IMR-90 (cell line): ENCODE results near the gene MYCT1. TPM values are rescaled to one million over a fixed set of nuclear protein-coding genes. Genes with fewer than 3 reads are reported as not detected.

Source experiments
- ATAC-seq: fragments of 200-7000 bp; cut with Tn5 transposase; 2 replicates; pipeline ENCODE4 v1.9.1; 2020; ENCODE audit warnings: low read depth, mild to moderate bottlenecking, moderate library complexity
- BruUV-seq: library from RNA; stranded (reverse); fragments of 400-500 nt; replicated peaks from 2 replicates; lab custom pipeline; 2021; lab: Mats Ljungman, UMichigan
- CTCF ChIA-PET: fragments of 300-600 bp; formaldehyde crosslinking; extraction: SDS; loops from one replicate; lab custom pipeline; 2021; ENCODE audit warnings: antibody characterized with exemption; lab: Yijun Ruan, JAX
- POLR2A ChIA-PET: fragments of 300-600 bp; sonication (Branson Sonifier 250); formaldehyde crosslinking; loops from one replicate; lab custom pipeline; 2022; ENCODE audit warnings: antibody characterized with exemption; ENCODE audit not compliant: unreplicated experiment; lab: Charles Lee
- DNase-seq: peaks from one replicate; pipeline ENCODE4 v3.0.0; 2013
- H2AFZ ChIP-seq: replicated peaks from 2 replicates; pipeline ENCODE3; 2013; ENCODE audit warnings: low read length, mild to moderate bottlenecking; ENCODE audit not compliant: poor library complexity
- H2AK5ac ChIP-seq: 2 replicates; pipeline ENCODE4 v1.6.1; 2013; ENCODE audit warnings: low read depth, low read length, inconsistent platforms
- H2AK9ac ChIP-seq: replicated peaks from 2 replicates; pipeline ENCODE3; 2013; ENCODE audit warnings: mild to moderate bottlenecking, low read depth, low read length, moderate library complexity; ENCODE audit not compliant: poor library complexity
- H2BK120ac ChIP-seq: 2 replicates; pipeline ENCODE4 v1.6.1; 2013; ENCODE audit warnings: low read depth, low read length, inconsistent platforms
- H2BK15ac ChIP-seq: 3 replicates; pipeline ENCODE4 v1.6.1; 2013; ENCODE audit warnings: low read depth, low read length, inconsistent platforms
- H2BK20ac ChIP-seq: 2 replicates; pipeline ENCODE4 v1.6.1; 2013; ENCODE audit warnings: low read depth, mild to moderate bottlenecking, inconsistent platforms, low read length, moderate library complexity
- H2BK5ac ChIP-seq: 2 replicates; pipeline ENCODE4 v1.6.1; 2013; ENCODE audit warnings: mild to moderate bottlenecking, low read depth, low read length, inconsistent platforms; ENCODE audit not compliant: poor library complexity, severe bottlenecking
- H3K14ac ChIP-seq: replicated peaks from 2 replicates; pipeline ENCODE4 v1.6.1; 2013; ENCODE audit warnings: low read depth, low read length, inconsistent platforms
- H3K18ac ChIP-seq: 2 replicates; pipeline ENCODE4 v1.6.1; 2013; ENCODE audit warnings: low read depth, low read length, control low read depth
- H3K23ac ChIP-seq: 2 replicates; pipeline ENCODE4 v1.6.1; 2013; ENCODE audit warnings: low read depth, low read length, inconsistent platforms
- H3K27ac ChIP-seq: 2 replicates; pipeline ENCODE4 v1.5.1; 2013; ENCODE audit warnings: mild to moderate bottlenecking, control low read depth, low read length; ENCODE audit not compliant: insufficient read depth
- H3K27me3 ChIP-seq: 2 replicates; pipeline ENCODE4 v1.6.1; 2013; ENCODE audit warnings: low read length; ENCODE audit not compliant: control insufficient read depth, insufficient read depth
- H3K36me3 ChIP-seq: 2 replicates; pipeline ENCODE4 v1.6.1; 2013; ENCODE audit warnings: low read length, mixed read lengths; ENCODE audit not compliant: control insufficient read depth, insufficient read depth
- H3K4ac ChIP-seq: 2 replicates; pipeline ENCODE4 v1.6.1; 2013; ENCODE audit warnings: low read depth, low read length, inconsistent platforms
- H3K4me1 ChIP-seq: 2 replicates; pipeline ENCODE4 v1.6.1; 2013; ENCODE audit warnings: low read length, mixed read lengths; ENCODE audit not compliant: control insufficient read depth, insufficient read depth
- H3K4me2 ChIP-seq: 2 replicates; pipeline ENCODE4 v1.6.1; 2013; ENCODE audit warnings: low read depth, mild to moderate bottlenecking, control low read depth, low read length, moderate library complexity
- H3K4me3 ChIP-seq: 2 replicates; pipeline ENCODE4 v1.5.1; 2013; ENCODE audit warnings: low read depth, mild to moderate bottlenecking, control low read depth, low read length, moderate library complexity; ENCODE audit not compliant: insufficient read depth
- H3K56ac ChIP-seq: 2 replicates; pipeline ENCODE4 v1.6.1; 2013; ENCODE audit warnings: low read length, inconsistent platforms; ENCODE audit not compliant: insufficient read depth; ENCODE audit errors: extremely low read depth
- H3K79me1 ChIP-seq, 2 experiments: 2 replicates each; pipeline ENCODE4 v1.6.1; 2013; ENCODE audit warnings: low read length in 2 of 2, inconsistent platforms in 1 of 2, low read depth in 1 of 2
- H3K9ac ChIP-seq: 2 replicates; pipeline ENCODE4 v1.6.1; 2013; ENCODE audit warnings: low read depth, low read length, control low read depth
- H3K9me1 ChIP-seq: 2 replicates; pipeline ENCODE4 v1.6.1; 2013; ENCODE audit warnings: low read length, inconsistent platforms; ENCODE audit not compliant: insufficient read depth
- H3K9me3 ChIP-seq: 2 replicates; pipeline ENCODE4 v1.6.1; 2013; ENCODE audit warnings: low read length; ENCODE audit not compliant: control insufficient read depth, insufficient read depth
- H4K20me1 ChIP-seq: 2 replicates; pipeline ENCODE4 v1.6.1; 2013; ENCODE audit warnings: low read length, inconsistent platforms; ENCODE audit not compliant: insufficient read depth
- H4K5ac ChIP-seq: 2 replicates; pipeline ENCODE4 v1.6.1; 2013; ENCODE audit warnings: mild to moderate bottlenecking, low read depth, low read length, control low read depth
- H4K8ac ChIP-seq, 2 experiments: 2 replicates each; pipeline ENCODE4 v1.6.1; 2013; ENCODE audit warnings: low read depth in 2 of 2, low read length in 2 of 2, control low read depth in 1 of 2, inconsistent platforms in 1 of 2
- H4K91ac ChIP-seq: 2 replicates; pipeline ENCODE4 v1.6.1; 2013; ENCODE audit warnings: low read depth, low read length, inconsistent platforms; ENCODE audit not compliant: insufficient read depth
- CEBPB ChIP-seq: IDR thresholded peaks from 2 replicates; pipeline ENCODE4 v1.6.1; 2012; ENCODE audit warnings: low read depth, low read length, improper control_type of control experiment
- FOS ChIP-seq: fragments of 150-350 bp; IDR thresholded peaks from 2 replicates; pipeline ENCODE4 v1.6.1; 2016; ENCODE audit warnings: low read depth, low read length
- NFE2L2 ChIP-seq: fragments of 150-350 bp; IDR thresholded peaks from 2 replicates; pipeline ENCODE4 v1.6.1; 2016; ENCODE audit warnings: low read depth, mild to moderate bottlenecking, low read length
- RAD21 ChIP-seq: IDR thresholded peaks from 2 replicates; pipeline ENCODE4 v1.6.1; 2012; ENCODE audit warnings: low read length, improper control_type of control experiment
- RCOR1 ChIP-seq: IDR thresholded peaks from 2 replicates; pipeline ENCODE4 v1.6.1; 2012; ENCODE audit warnings: mild to moderate bottlenecking, low read length, improper control_type of control experiment; ENCODE audit not compliant: insufficient replicate concordance
- RFX5 ChIP-seq: IDR thresholded peaks from 2 replicates; pipeline ENCODE4 v1.8.0; 2012; ENCODE audit warnings: low read depth, mild to moderate bottlenecking, low read length, moderate library complexity
- SMC3 ChIP-seq: fragments of 150-350 bp; IDR thresholded peaks from 2 replicates; pipeline ENCODE4 v1.6.1; 2016; ENCODE audit warnings: low read depth, mild to moderate bottlenecking, antibody characterized with exemption, low read length, moderate library complexity
- WGBS, 2 experiments: methylation state at CpG; one replicate each; pipeline versions ENCODE4 v1.1.5 to v1.1.7; 2013; ENCODE audit warnings: missing lambda C conversion rate in 2 of 2; ENCODE audit not compliant: insufficient read length in 1 of 2; ENCODE audit errors: extremely low coverage in 2 of 2; 5-methylcytosine and 5-hydroxymethylcytosine counted together
- dilution Hi-C: fragments of 300-500 bp; cut with HindIII; formaldehyde crosslinking; loops from one replicate; pipeline ENCODE4 v1.14.3; 2018; ENCODE audit warnings: low sequenced_read_pairs; ENCODE audit not compliant: unreplicated experiment
- in situ Hi-C: fragments of 300-500 bp; cut with MboI; formaldehyde crosslinking; loops from 3 replicates; pipeline ENCODE4 v1.14.3; 2019; ENCODE audit warnings: low sequenced_read_pairs, inconsistent platforms, mixed read lengths
- intact Hi-C: fragments of 100-400 bp; cut with micrococcal nuclease; formaldehyde crosslinking; loops from 2 replicates; pipeline ENCODE4 v1.10.0; 2022
- polyA plus RNA-seq, 3 experiments: library from polyadenylated mRNA; depleted of rRNA; stranded (reverse); fragments of >200 nt; gene quantifications; 2 replicates each; pipeline ENCODE4 v1.2.3, GENCODE V29; 2012; ENCODE audit warnings: low replicate concordance in 1 of 3
- total RNA-seq: library from RNA; depleted of rRNA; stranded (reverse); fragments of >200 nt; gene quantifications from 2 replicates; pipeline ENCODE4 v1.2.3, GENCODE V29; 2012

MYCT1 gene
- total and polyA plus RNA-seq, 2 of the 4 experiments (the other 2 are of a cell fraction) = 0.89 to 0.90 TPM

- Histone ChIP-seq H4K8ac (no peak overlapping the region), H3K9me1 (no peaks in the 10 kb centered on the region), H3K4me2 (no peak overlapping the region), H2BK15ac (no peak overlapping the region), H2BK20ac (no peak overlapping the region), H4K5ac (no peak overlapping the region), H3K56ac (no peak overlapping the region), H3K4me3 (no peak overlapping the region), H3K36me3 (no peaks in the 10 kb centered on the region), H3K9ac (no peak overlapping the region), H3K4ac (no peak overlapping the region), H3K27me3 (0 out of 2 replicates have a peak, but pooled peaks cover 2% of the 10 kb centered on the region), H2AK5ac (no peak overlapping the region), H4K91ac (no peak overlapping the region), H2AK9ac (no peak overlapping the region), H2AFZ (no peak overlapping the region), H2BK5ac (no peak overlapping the region), H3K79me1 (no peaks in the 10 kb centered on the region), H3K18ac (no peak overlapping the region), H3K23ac (no peak overlapping the region), H3K9me3 (no peaks in the 10 kb centered on the region), H3K14ac (no peak overlapping the region), H3K4me1 (no peaks in the 10 kb centered on the region), H2BK120ac (no peak overlapping the region), H3K27ac (no peak overlapping the region), H4K20me1 (no peaks in the 10 kb centered on the region)
- ChIA-PET POLR2A (no interaction called here), CTCF (interaction anchor here (1.4 kb wide), 1 partner anchor 14 kb away, joined by 4 read pairs; no protein-coding TSS in a partner anchor)
- dilution Hi-C loops (no loop called here), intact Hi-C loops (no loop called here), in situ Hi-C loops (no loop called here)
- TF ChIP-seq RFX5 (no peak), RAD21 (no peak), NFE2L2 (no peak), RCOR1 (no peak), SMC3 (no peak), CEBPB (no peak), FOS (no peak)
- DNase-seq = no peak
- 60% methylated on average over 1 of the region's 3 CpGs; no CpG with 5 or more reads in 1 of the 2 experiments for WGBS, 2 experiments
- no TSS peak for BruUV-seq
- ATAC-seq = no peak
These were observed 67.6 kb downstream of the MYCT1 start for GRCh38 chr6:152765331-152765730.
